ENCODE measurements around the gene TBC1D2B. TPM values are rescaled to one million over a fixed set of nuclear protein-coding genes. Genes with fewer than 3 reads are reported as not detected.

TBC1D2B gene
- total RNA-seq, 1 experiment from 2014 or later, result 12.3 TPM

DNA sequence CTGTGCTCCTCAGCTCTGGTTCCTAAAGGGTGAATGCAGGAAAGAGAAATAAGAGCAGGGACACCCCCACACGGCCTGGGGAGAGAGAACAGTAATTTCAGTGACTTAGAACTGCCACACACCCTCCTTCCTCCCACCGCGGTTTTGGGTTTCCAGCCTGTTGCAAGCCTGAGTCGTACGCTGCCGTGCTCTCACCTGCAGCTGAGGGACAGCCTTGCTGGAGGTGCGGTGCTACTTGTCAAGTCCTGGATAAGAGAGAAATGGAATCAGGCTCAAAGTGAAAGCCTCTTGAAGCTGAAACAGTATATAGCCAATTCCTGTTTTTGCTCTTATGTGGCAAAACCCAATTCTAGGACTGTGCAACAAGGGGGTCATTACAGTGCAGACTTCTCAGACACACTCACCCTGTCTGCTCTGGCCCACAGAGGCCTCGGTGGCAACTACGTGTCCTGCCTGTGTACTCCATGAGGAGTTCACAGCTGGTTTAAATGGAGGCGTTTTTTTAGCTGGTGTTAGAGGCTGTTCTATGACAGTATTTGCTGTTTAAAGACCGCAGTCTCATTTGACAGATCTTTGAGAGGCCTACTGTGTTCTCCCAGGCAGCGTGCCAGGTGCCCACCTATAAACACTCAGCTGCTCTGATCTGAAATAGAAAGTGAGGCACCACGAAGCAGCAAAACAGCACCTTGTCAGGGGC is 42.9 kb downstream of the TBC1D2B start:
- DNase-seq (ENCODE audit: low spot score), result no peak

- no peak for DNase-seq (ENCODE audit: low spot score)
These were observed 43.6 kb downstream of the TBC1D2B start for GRCh38 chr15:78033864-78034263.

- DNase-seq (ENCODE audit: low spot score), result no peak
These were observed 44.8 kb downstream of the TBC1D2B start for GRCh38 chr15:78032671-78033070.

DNA sequence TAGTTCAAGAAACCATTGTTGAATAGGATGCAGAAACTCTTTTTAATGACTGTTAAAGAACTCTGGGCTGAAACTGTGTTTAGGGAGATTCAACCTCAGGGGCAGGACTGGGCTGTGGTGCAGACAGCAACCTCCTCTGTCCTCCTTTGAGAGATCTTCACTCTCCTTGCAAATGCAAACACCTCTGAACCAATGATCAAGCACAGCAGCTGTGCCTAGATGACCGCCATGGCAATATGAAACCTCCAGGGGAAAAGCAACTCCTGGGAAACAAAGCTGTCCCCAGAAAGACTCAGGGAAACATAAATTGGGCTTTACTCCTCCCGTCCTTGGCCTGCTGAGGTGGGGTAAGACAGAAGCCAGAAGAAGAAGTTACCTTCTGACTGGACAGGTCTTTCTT is 52.6 kb downstream of the TBC1D2B start:
- no peak for DNase-seq (ENCODE audit: low spot score)

DNA sequence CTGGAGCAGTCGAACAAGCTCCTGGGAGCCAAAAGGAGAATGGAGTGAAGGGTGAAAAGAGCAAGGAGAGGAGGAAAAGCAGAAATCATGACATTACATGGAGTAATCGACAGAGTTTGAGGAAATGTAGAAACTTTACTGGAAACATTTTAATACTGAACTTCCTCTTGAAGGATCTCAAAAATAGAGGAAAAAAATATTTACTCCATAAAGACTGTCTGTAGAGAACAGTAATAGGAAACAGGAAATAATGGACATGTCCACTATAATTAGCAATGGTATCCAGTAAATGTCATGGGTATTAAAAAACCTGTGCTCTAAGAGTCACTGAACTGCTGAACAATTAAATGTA is 53.0 kb downstream of the TBC1D2B start:
- DNase-seq (ENCODE audit: low spot score), result no peak

- no peak for DNase-seq (ENCODE audit: low spot score)
These were observed 53.5 kb downstream of the TBC1D2B start for GRCh38 chr15:78023865-78024518.

DNA sequence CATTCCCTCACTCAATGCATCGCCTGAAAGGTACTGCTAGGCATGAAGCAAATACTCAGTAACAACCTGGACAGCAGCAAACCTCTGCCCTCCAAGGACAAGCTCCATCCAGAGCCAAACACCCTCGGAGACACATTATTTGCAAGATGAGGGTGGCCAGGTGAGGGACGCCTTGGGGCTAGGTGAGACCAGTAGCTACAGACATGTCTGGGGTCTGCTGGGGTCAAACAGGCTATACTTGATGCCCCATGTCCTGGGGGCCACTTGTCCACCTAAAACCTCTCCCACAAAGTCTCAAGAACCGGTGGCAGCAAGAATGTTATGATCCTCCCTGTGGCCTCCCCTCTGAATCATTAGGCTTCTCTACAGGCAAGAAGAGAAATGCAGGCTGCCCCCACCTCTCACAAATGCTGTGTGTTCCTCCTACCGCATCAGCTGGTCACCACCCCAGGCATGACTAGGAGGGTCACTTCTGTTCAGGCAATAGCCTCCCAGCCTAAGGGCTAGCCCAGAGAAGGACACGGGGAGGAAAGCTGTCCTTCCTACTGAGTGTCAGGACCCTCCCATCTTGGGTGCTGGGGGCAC is 54.3 kb downstream of the TBC1D2B start:
- no peak for DNase-seq (ENCODE audit: low spot score)

DNA sequence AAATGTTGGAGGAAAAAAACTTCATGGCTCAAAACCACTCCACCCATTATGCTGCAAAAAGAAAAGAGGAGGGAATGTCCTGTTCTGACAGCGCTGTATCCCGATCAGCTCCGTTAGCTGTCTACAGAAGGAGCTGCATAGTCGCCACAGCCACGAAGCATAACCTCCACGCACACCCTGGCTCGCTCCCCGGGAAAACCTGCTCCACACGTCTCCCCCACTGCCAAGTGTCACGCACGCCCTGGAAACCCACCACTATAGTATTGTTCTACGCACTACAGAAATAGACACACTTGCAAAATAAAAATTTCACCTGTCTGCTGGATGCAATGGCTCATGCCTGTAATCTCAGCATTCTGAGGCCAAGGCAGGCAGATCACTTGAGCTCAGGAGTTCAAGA is 55.8 kb downstream of the TBC1D2B start:
- no peak for DNase-seq (ENCODE audit: low spot score)

DNA sequence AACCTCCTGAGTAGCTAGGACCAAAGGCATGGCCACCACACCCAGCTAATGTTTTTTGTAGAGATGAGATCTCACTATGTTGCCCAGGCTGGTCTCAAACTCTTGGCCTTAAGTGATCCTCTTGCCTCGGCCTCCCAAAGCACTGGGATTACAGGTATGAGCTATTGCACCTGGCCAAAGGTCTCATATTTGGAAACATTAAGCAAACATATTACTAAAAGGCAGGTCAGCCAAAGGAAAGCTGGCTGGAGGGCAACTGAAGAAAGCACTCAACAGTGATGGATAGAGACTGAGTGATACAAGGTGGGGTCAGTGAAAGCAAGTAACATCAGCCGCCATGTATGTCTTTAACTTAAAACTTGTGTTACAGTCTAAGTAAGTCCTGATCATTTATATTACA is 57.5 kb downstream of the TBC1D2B start:
- DNase-seq (ENCODE audit: low spot score), result no peak

GRCh38 chr15:78018946-78019644 is 58.4 kb downstream of the TBC1D2B start:
- no peak for DNase-seq (ENCODE audit: low spot score)

DNA sequence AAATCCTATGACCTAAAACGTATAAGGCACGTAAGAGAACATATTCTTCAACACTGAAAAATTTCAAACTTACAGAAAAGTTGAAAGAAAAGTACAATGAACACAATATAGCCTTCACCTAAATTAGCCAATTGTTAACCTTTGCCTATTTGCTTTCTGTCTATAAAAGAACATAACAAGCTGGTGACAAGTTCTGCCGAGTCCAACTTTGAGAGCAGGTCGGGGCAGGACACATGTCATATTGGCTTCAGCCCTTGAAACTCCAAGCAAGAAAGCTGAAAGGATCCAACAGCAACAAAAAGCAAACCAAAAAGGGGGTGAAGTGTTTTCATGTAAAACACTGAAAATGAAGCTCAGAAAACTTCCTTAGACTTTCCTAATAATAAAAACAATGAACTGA is 59.1 kb downstream of the TBC1D2B start:
- DNase-seq (ENCODE audit: low spot score), result no peak

DNA sequence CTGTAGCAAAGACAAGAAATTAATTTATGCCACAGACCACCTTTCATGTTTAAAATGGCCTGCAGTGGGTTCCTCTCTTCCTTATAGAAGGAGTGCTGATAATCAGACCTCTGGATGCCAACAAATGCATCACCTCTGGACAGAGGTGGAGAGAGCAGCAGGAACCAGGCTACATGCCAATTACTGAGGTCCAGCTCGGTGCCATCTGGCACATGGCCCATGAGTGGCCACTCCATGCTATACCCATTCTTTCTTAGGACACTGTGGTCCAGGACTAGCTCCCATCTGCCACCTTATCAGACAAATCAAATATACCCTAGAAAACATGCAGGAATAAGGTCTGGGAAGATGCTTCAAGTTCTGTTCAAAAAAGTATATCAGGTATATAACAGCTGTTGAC is 60.7 kb downstream of the TBC1D2B start:
- DNase-seq (ENCODE audit: low spot score), result no peak

GRCh38 chr15:78012643-78013077 is 64.9 kb downstream of the TBC1D2B start:
- DNase-seq (ENCODE audit: low spot score), result no peak

GRCh38 chr15:78010067-78010466 is 67.4 kb downstream of the TBC1D2B start:
- no peak for DNase-seq (ENCODE audit: low spot score)

- DNase-seq (ENCODE audit: low spot score), result no peak
These were observed 69.3 kb downstream of the TBC1D2B start for GRCh38 chr15:78007964-78008886.

GRCh38 chr15:78007211-78007931 is 70.1 kb downstream of the TBC1D2B start:
- no peak for DNase-seq (ENCODE audit: low spot score)

DNA sequence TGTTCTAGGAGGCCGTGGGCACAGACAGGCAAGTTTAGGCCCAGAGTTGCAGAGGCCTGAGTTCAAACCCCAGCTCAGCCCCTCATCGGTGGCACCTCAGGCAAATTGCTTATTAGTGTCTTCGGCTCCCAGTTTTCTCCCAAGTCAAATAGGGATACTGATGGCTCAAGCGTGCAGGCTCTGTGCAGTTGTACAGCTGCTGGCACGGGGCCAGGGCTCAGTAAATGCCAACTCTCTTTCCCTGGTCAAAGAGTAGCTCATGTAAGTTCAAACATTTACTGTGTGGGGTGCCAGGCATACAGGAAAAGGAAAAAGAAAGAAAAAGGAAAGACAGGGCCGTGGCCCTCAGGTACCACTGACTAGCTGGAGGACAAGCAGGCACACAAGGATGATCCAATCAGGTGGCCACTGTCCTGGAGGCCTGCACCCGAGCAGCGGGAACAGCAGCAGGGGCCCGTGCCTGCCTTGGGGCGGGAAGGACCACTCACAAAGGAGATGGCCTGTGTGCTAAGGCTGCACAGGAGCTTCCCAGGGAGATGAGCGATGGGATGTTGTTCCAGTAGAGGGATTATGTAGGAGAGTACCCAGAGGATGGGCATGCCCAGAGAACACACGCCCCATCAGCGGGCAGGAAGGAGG is 70.8 kb downstream of the TBC1D2B start:
- DNase-seq (ENCODE audit: low spot score), result no peak

DNA sequence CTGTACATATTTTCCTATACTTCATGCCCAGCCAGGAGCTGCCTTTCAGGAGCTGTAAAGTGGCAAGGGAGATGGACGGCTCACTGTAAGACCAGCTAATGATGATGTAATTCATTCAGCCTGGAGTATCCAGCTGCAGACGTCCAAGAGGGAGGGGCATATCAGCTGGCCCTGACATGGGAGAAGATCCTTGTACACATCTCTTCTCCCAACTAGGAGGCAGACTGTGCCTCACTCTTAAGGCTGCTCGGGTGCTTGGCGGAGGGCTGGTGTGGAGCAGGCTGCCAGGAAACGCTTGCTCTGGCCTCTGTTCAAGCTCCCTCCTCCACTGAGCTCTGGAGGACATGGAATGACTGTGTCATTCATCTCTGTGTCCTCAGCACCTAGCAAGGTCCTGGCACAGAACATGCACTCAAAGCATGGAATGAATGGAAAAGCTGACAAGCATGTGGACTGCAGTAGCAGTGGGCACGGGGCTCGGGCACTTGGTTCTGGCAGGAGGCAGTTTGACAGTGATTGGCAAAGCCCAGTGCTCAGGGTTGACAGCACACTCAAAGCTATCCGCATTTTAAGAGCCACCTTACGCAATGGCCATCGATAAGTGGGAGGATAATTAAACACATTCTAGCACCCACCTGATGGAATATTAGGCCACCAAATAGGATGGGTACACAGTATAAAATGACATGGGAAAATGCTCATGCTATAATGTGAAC is 72.4 kb downstream of the TBC1D2B start:
- peak; percentile 64 for DNase-seq (ENCODE audit: low spot score)

DNA sequence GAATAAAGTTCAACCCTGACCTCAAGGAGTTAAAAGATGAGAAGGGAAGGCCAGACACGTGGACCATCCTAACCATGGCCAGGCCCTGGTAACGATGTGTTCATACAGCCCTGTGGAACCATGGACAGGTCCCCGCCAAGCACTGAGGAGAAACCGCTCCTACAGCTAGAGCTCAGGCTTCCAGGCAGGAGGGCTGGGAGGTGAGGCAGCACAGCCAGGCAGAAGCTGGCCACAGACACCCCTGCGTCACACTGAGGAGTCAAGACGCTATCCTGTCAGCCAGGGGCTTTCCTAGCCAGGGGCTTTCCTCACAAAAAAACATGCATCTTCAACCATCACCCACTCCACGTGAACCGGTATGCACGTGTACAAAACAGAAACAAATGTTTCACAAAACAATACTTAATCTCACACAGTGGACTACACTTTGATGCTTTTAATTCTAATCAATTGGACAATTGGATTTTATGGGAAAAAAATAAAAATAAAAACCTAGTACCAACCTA is 73.2 kb downstream of the TBC1D2B start:
- DNase-seq (ENCODE audit: low spot score), result no peak

Data from H4 (cell line).